GM23338 (cell line): ENCODE data around the gene GJA1.

Experiments used
- EZH2 ChIP-seq: fragments of 200-600 bp; sonication (generic); IDR thresholded peaks from one replicate; pipeline ENCODE4 v1.8.0; 2017; ENCODE audit warnings: antibody characterized with exemption, mild to moderate bottlenecking, low read depth; ENCODE audit not compliant: unreplicated experiment
- POLR2AphosphoS5 ChIP-seq: IDR thresholded peaks from 2 replicates; pipeline ENCODE4 v1.6.1; 2016; ENCODE audit warnings: antibody characterized with exemption, low read depth
- TF ChIP-seq, protein P1 (sequence below), 2 experiments: fragments of 200-600 bp in 1 of 2; sonication (generic) in 1 of 2; conservative IDR thresholded peaks; 2 replicates each; pipeline versions ENCODE4 v1.5.1 to v1.6.1; 2016 to 2017; ENCODE audit warnings: antibody characterized with exemption in 2 of 2, low read depth in 2 of 2, mild to moderate bottlenecking in 2 of 2, moderate library complexity in 1 of 2
- TF ChIP-seq, protein P2 (sequence below): IDR thresholded peaks from one replicate; pipeline ENCODE4 v1.6.1; 2018; ENCODE audit warnings: antibody characterized with exemption; ENCODE audit not compliant: unreplicated experiment

- TF ChIP-seq EZH2 (no peak), POLR2AphosphoS5 (no peak)
- TF ChIP-seq, protein P1, sequence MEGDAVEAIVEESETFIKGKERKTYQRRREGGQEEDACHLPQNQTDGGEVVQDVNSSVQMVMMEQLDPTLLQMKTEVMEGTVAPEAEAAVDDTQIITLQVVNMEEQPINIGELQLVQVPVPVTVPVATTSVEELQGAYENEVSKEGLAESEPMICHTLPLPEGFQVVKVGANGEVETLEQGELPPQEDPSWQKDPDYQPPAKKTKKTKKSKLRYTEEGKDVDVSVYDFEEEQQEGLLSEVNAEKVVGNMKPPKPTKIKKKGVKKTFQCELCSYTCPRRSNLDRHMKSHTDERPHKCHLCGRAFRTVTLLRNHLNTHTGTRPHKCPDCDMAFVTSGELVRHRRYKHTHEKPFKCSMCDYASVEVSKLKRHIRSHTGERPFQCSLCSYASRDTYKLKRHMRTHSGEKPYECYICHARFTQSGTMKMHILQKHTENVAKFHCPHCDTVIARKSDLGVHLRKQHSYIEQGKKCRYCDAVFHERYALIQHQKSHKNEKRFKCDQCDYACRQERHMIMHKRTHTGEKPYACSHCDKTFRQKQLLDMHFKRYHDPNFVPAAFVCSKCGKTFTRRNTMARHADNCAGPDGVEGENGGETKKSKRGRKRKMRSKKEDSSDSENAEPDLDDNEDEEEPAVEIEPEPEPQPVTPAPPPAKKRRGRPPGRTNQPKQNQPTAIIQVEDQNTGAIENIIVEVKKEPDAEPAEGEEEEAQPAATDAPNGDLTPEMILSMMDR (conservative IDR thresholded peaks at IDR 0.05; ENCODE audit: low read depth in 2 of 2), result no peak
- TF ChIP-seq, protein P2, sequence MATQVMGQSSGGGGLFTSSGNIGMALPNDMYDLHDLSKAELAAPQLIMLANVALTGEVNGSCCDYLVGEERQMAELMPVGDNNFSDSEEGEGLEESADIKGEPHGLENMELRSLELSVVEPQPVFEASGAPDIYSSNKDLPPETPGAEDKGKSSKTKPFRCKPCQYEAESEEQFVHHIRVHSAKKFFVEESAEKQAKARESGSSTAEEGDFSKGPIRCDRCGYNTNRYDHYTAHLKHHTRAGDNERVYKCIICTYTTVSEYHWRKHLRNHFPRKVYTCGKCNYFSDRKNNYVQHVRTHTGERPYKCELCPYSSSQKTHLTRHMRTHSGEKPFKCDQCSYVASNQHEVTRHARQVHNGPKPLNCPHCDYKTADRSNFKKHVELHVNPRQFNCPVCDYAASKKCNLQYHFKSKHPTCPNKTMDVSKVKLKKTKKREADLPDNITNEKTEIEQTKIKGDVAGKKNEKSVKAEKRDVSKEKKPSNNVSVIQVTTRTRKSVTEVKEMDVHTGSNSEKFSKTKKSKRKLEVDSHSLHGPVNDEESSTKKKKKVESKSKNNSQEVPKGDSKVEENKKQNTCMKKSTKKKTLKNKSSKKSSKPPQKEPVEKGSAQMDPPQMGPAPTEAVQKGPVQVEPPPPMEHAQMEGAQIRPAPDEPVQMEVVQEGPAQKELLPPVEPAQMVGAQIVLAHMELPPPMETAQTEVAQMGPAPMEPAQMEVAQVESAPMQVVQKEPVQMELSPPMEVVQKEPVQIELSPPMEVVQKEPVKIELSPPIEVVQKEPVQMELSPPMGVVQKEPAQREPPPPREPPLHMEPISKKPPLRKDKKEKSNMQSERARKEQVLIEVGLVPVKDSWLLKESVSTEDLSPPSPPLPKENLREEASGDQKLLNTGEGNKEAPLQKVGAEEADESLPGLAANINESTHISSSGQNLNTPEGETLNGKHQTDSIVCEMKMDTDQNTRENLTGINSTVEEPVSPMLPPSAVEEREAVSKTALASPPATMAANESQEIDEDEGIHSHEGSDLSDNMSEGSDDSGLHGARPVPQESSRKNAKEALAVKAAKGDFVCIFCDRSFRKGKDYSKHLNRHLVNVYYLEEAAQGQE, result no peak
Observed at GRCh38 chr6:121398127-121398526, 37.3 kb upstream of the GJA1 start.
